Coronary artery (tissue), 2 donors: ENCODE data around the gene ROBO4.

Experiments
- DNase-seq: peaks from one replicate; pipeline ENCODE4 v3.0.0-alpha.2; 2017; ENCODE audit warnings: low spot score
- H3K27ac ChIP-seq, 2 donors: fragments of 200-600 bp; sonication (generic); one replicate each; pipeline ENCODE4 v1.5.1; 2016 to 2019
- H3K4me3 ChIP-seq: fragments of 200-600 bp; sonication (generic); 2 replicates; pipeline ENCODE4 v1.5.1; 2016; ENCODE audit warnings: mild to moderate bottlenecking, moderate library complexity
- TF ChIP-seq, protein P1 (sequence below): fragments of 200-600 bp; sonication (generic); IDR thresholded peaks from one replicate; pipeline ENCODE4 v1.5.1; 2019; ENCODE audit warnings: antibody characterized with exemption

ROBO4 gene

DNA sequence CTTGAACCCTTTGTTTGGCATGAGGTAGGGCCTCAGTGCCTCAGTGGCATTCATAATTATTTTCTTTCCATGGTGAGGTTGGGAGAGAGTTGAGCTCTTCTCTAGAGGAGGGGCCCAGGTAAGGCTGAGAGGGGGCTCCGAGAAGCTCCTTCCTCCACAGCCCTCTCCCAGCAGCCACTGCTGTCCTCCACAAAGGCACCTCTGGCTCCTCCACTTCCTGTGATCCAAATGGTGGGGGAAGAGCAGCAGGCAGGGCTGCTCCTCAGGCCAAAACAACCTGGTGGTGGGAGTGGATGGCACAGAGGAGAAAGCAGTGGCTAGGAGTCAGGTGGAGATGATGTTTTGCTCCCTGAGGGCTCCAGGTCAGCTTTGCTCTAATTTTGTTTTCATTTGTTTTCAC is 13.3 kb downstream of the ROBO4 start:
- no peak overlapping the region for H3K4me3 ChIP-seq
- H3K27ac ChIP-seq: no peak overlapping the region
- TF ChIP-seq, protein P1, sequence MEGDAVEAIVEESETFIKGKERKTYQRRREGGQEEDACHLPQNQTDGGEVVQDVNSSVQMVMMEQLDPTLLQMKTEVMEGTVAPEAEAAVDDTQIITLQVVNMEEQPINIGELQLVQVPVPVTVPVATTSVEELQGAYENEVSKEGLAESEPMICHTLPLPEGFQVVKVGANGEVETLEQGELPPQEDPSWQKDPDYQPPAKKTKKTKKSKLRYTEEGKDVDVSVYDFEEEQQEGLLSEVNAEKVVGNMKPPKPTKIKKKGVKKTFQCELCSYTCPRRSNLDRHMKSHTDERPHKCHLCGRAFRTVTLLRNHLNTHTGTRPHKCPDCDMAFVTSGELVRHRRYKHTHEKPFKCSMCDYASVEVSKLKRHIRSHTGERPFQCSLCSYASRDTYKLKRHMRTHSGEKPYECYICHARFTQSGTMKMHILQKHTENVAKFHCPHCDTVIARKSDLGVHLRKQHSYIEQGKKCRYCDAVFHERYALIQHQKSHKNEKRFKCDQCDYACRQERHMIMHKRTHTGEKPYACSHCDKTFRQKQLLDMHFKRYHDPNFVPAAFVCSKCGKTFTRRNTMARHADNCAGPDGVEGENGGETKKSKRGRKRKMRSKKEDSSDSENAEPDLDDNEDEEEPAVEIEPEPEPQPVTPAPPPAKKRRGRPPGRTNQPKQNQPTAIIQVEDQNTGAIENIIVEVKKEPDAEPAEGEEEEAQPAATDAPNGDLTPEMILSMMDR: no peak
- peak; percentile 38 for DNase-seq

GRCh38 chr11:124882339-124883071 is 15.2 kb downstream of the ROBO4 start:
- DNase-seq: peak; percentile 73
- Histone ChIP-seq H3K4me3 (no peak overlapping the region), H3K27ac (peak overlapping the region in 1 of 2 donors; percentile 82)
- TF ChIP-seq, protein P1: no peak

DNA sequence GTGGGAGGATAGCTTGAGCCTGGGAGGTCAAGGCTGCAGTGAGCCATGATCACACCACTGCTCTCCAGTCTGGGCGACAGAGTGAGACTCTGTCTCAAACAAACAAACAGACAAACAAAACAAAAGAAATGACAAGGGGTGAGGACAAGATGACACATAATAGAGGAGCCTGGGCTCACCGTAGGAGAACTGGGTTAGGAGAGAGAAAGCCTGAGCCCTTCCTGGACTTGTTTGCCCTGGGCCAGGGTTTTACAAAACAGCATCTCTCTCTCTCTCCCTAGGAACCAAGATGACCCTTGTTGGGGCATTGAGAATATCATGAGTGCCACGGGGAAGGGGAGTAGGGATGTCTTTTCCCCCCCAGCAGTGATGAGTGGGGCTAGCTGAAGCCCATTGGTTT is 16.7 kb downstream of the ROBO4 start:
- H3K27ac ChIP-seq: no peak overlapping the region
- DNase-seq: no peak
- TF ChIP-seq, protein P1: no peak
- H3K4me3 ChIP-seq: no peak overlapping the region

GRCh38 chr11:124880290-124880611 is 17.4 kb downstream of the ROBO4 start:
- Histone ChIP-seq H3K27ac (no peak overlapping the region), H3K4me3 (no peak overlapping the region)
- peak; percentile 62 for DNase-seq
- TF ChIP-seq, protein P1: no peak

- TF ChIP-seq, protein P1: no peak
- H3K27ac ChIP-seq: no peak overlapping the region
These were observed 18.0 kb downstream of the ROBO4 start for GRCh38 chr11:124879493-124880289.

DNA sequence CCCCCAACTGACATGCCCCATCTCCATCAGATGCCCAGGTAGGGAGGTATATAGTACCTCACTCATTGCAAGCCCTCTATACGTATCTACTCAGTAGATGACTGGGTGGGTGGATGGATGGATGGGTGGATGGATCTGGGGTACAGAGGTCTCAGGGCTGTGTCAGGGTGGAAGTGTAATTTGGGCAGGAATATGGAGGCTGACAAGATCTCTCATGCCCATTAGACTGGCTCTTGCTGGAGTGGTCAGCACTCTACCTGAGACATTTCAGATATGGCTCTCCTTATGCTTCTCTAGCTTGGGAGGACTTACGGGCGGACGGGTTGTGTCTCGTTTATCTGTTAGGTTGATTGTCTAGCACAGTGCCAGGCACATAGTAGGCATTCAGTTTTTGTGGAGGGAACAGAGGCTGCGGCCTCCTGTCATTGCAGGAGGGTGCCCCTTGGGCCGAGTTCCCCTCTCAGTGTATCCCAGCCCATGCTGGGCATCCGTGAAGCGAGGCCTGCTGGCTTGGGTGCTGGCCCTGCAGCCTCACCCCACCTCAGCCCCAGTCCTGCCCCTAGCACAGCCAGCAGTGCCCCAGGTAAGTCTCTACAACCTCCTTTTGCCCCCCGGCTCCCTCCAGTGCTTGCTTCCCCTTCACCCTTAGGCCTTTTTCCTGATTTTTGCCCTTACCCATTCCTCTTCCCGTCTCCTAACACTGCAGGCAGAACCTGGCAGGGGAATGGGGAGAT is 18.7 kb downstream of the ROBO4 start:
- peak; percentile 57 for DNase-seq
- Histone ChIP-seq H3K27ac (no peak overlapping the region), H3K4me3 (no peak overlapping the region)
- TF ChIP-seq, protein P1: no peak

More at GRCh38 chr11:124879493-124880289, 18.0 kb downstream of the ROBO4 start:
- DNase-seq: peak; percentile 59
- H3K4me3 ChIP-seq: no peak overlapping the region
